ENCODE results near the gene EFCC1. TPM values are rescaled to one million over a fixed set of nuclear protein-coding genes. Genes with fewer than 3 reads are reported as not detected.

EFCC1 gene
- total and polyA plus RNA-seq, 2 of the 13 experiments (the other 11 are each of a cell fraction or from before 2014, with no cell fraction given), result not detected

DNA sequence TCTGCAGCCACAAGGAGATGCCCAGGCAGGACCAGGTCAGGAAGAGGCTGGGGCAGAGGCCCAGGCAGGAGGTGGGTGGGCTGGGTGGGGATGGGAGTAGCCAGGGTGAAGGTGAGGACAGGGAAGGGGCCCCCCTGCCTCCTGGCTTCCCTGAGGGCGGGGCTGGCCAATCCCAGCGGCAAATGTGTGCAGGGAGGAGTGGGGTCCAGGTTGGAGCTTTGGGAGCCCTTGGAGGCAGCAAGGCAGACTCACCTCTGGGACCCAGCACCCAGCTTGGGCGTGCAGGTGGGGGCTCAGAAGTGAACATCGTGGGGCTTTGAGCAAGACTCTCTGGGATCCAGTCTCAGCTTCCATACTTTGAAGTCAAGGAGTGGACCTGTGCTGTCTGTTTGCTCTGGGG, 84.7 kb downstream of the EFCC1 start:
- Histone ChIP-seq H2AFZ (ENCODE audit: low read length) (no peak overlapping the region), H3K79me2 (ENCODE audit: insufficient read depth, low read length) (no peaks in the 10 kb centered on the region), H4K20me1 (ENCODE audit: insufficient read depth, low read length) (no peaks in the 10 kb centered on the region), H3K4me2 (ENCODE audit: low read depth, low read length) (no peak overlapping the region), H3K4me3 (replicated peaks in 1 of 3; ENCODE audit: insufficient read depth in 1 of 3, low read depth in 2 of 3, low read length in 3 of 3) (no peak overlapping the region), H3K27me3 (ENCODE audit: control insufficient read depth in 1 of 2, insufficient read depth in 2 of 2, low read length in 2 of 2) (no peaks in the 10 kb centered on the region; a peak in 1 of 5 replicates), H3K36me3 (replicated peaks in 1 of 2; ENCODE audit: control insufficient read depth in 1 of 2, insufficient read depth in 2 of 2, low read length in 2 of 2) (no peaks in the 10 kb centered on the region), H3K4me1 (ENCODE audit: insufficient read depth, low read length) (peaks cover 24% of the 10 kb centered on the region), H3K9me3 (ENCODE audit: low read length) (no peaks in the 10 kb centered on the region), H3K9ac (ENCODE audit: insufficient read depth, low read depth, low read length) (no peak overlapping the region), H3K27ac (ENCODE audit: extremely low read length, insufficient read depth, low read length) (no peak overlapping the region)
- no peak for DNase-seq (ENCODE audit: low spot score)
- no peak; the same call in 2 of the 3 replicates for ATAC-seq
- ChIA-PET CTCF (ENCODE audit: low intra/inter-chr PET ratio, low total read pairs) (no interaction called here), POLR2A (no interaction called here)
- intact Hi-C loops (cut with micrococcal nuclease; ENCODE audit: unreplicated experiment) (no loop called here), in situ Hi-C loops (cut with HindIII; ENCODE audit: extremely low pct_ligation_motif_present, low pct_unique_long_range_greater_than_20kb) (loop anchor here (10.0 kb wide), 1 partner anchor 111 kb away; no protein-coding TSS in a partner anchor)
- TF ChIP-seq, protein P1, sequence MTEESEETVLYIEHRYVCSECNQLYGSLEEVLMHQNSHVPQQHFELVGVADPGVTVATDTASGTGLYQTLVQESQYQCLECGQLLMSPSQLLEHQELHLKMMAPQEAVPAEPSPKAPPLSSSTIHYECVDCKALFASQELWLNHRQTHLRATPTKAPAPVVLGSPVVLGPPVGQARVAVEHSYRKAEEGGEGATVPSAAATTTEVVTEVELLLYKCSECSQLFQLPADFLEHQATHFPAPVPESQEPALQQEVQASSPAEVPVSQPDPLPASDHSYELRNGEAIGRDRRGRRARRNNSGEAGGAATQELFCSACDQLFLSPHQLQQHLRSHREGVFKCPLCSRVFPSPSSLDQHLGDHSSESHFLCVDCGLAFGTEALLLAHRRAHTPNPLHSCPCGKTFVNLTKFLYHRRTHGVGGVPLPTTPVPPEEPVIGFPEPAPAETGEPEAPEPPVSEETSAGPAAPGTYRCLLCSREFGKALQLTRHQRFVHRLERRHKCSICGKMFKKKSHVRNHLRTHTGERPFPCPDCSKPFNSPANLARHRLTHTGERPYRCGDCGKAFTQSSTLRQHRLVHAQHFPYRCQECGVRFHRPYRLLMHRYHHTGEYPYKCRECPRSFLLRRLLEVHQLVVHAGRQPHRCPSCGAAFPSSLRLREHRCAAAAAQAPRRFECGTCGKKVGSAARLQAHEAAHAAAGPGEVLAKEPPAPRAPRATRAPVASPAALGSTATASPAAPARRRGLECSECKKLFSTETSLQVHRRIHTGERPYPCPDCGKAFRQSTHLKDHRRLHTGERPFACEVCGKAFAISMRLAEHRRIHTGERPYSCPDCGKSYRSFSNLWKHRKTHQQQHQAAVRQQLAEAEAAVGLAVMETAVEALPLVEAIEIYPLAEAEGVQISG (CRISPR knock-in tag; IDR thresholded peaks at IDR 0.05), result no peak
- TF ChIP-seq HHEX (CRISPR knock-in tag; IDR thresholded peaks at IDR 0.05) (no peak), HNRNPUL1 (IDR thresholded peaks at IDR 0.05; ENCODE audit: low read depth, low read length) (no peak), SOX13 (IDR thresholded peaks at IDR 0.05) (no peak), SOX13 (CRISPR knock-in tag; conservative IDR thresholded peaks at IDR 0.05 in 1 of 2, IDR thresholded peaks at IDR 0.05 in 1 of 2) (no peak), NFIB (CRISPR knock-in tag; IDR thresholded peaks at IDR 0.05; ENCODE audit: borderline replicate concordance) (no peak), RCOR2 (CRISPR knock-in tag; IDR thresholded peaks at IDR 0.05) (no peak), ZNF296 (CRISPR knock-in tag; conservative IDR thresholded peaks at IDR 0.05) (no peak), NFKBIZ (CRISPR knock-in tag; IDR thresholded peaks at IDR 0.05) (no peak)
- TF ChIP-seq, protein P2, sequence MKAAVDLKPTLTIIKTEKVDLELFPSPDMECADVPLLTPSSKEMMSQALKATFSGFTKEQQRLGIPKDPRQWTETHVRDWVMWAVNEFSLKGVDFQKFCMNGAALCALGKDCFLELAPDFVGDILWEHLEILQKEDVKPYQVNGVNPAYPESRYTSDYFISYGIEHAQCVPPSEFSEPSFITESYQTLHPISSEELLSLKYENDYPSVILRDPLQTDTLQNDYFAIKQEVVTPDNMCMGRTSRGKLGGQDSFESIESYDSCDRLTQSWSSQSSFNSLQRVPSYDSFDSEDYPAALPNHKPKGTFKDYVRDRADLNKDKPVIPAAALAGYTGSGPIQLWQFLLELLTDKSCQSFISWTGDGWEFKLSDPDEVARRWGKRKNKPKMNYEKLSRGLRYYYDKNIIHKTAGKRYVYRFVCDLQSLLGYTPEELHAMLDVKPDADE (CRISPR knock-in tag; IDR thresholded peaks at IDR 0.05), result no peak
- TF ChIP-seq, protein P3, sequence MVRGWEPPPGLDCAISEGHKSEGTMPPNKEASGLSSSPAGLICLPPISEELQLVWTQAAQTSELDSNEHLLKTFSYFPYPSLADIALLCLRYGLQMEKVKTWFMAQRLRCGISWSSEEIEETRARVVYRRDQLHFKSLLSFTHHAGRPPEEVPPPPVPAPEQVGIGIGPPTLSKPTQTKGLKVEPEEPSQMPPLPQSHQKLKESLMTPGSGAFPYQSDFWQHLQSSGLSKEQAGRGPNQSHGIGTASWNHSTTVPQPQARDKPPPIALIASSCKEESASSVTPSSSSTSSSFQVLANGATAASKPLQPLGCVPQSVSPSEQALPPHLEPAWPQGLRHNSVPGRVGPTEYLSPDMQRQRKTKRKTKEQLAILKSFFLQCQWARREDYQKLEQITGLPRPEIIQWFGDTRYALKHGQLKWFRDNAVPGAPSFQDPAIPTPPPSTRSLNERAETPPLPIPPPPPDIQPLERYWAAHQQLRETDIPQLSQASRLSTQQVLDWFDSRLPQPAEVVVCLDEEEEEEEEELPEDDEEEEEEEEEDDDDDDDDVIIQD (CRISPR knock-in tag; IDR thresholded peaks at IDR 0.05; ENCODE audit: low read depth), result no peak
- no TSS peak for BruUV-seq (replicated peaks)
- WGBS (ENCODE audit: low lambda C conversion rate), result 50% methylated on average over 1 of the region's 4 CpGs
- FAIRE-seq, result no peak

All from HepG2 (cell line).